Measurements from ENCODE around the gene UBE2D4.
"Not testable (repeated sequence)": the region's sequence is repeated elsewhere in the genome, so short reads cannot be mapped to it uniquely, and the experiment has no call there.

DNA sequence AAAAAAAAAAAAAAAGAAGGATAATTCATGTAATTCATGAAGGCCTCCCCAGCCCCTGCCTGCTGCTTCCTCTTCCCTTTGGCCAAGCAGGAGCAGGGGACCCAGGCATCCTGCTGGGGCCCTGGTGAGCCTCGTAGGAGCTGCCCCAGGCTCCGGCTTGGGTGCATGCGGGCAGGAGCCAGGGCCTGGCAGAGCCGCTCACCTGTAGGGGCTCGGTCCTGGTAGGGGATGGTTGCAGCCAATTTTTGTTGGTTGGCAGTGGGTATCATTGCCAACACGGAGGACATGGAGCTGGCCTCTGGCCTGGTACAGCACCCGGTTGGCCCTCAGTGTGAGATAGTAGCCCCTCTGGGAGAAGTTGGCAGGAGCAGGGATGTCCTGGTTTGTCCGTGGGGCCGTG lies 61.2 kb downstream of the UBE2D4 start:
- TF ChIP-seq, protein P1, sequence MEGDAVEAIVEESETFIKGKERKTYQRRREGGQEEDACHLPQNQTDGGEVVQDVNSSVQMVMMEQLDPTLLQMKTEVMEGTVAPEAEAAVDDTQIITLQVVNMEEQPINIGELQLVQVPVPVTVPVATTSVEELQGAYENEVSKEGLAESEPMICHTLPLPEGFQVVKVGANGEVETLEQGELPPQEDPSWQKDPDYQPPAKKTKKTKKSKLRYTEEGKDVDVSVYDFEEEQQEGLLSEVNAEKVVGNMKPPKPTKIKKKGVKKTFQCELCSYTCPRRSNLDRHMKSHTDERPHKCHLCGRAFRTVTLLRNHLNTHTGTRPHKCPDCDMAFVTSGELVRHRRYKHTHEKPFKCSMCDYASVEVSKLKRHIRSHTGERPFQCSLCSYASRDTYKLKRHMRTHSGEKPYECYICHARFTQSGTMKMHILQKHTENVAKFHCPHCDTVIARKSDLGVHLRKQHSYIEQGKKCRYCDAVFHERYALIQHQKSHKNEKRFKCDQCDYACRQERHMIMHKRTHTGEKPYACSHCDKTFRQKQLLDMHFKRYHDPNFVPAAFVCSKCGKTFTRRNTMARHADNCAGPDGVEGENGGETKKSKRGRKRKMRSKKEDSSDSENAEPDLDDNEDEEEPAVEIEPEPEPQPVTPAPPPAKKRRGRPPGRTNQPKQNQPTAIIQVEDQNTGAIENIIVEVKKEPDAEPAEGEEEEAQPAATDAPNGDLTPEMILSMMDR (conservative IDR thresholded peaks at IDR 0.05; ENCODE audit: low read depth, low read length), result not testable (repeated sequence)
- not testable (repeated sequence) for TF ChIP-seq EZH2 (IDR thresholded peaks at IDR 0.05; ENCODE audit: borderline replicate concordance, low read depth, low read length, poor library complexity, severe bottlenecking)
